ENCODE measurements around the gene AQP3.

Gene AQP3

GRCh38 chr9:33434317-33435105 lies 12.9 kb downstream of the AQP3 start:
- H3K9me3 ChIP-seq (ENCODE audit: insufficient read depth, low read length, severe bottlenecking): no peaks in the 10 kb centered on the region
- H3K9ac ChIP-seq (ENCODE audit: low read depth, low read length): no peak overlapping the region
- H3K27ac ChIP-seq (ENCODE audit: low read length): no peak overlapping the region
- no peaks in the 10 kb centered on the region for H3K79me2 ChIP-seq (ENCODE audit: insufficient read depth, low read length)
- H3K27me3 ChIP-seq (ENCODE audit: insufficient read depth, low read length, poor library complexity): no peaks in the 10 kb centered on the region
- H3K4me1 ChIP-seq (ENCODE audit: insufficient read depth, low read length): no peaks in the 10 kb centered on the region
- no peak overlapping the region for H2AFZ ChIP-seq (ENCODE audit: low read depth, low read length)
- TF ChIP-seq EZH2 (IDR thresholded peaks at IDR 0.05; ENCODE audit: borderline replicate concordance, low read depth, low read length, severe bottlenecking) (no peak), CTCF (IDR thresholded peaks at IDR 0.05; ENCODE audit: borderline replicate concordance, extremely low read depth, low read length, poor library complexity, severe bottlenecking) (no peak)
- DNase-seq (no peak), ATAC-seq (ENCODE audit: insufficient read depth, low read depth) (no peak)
- no peak overlapping the region for H3K4me3 ChIP-seq (ENCODE audit: low read depth in 1 of 2, low read length in 2 of 2)
- no peaks in the 10 kb centered on the region for H3K36me3 ChIP-seq (ENCODE audit: insufficient read depth, low read length)
- H4K20me1 ChIP-seq (ENCODE audit: insufficient read depth, low read length): no peaks in the 10 kb centered on the region
- no peak overlapping the region for H3K4me2 ChIP-seq (ENCODE audit: insufficient read depth, low read length)

DNA sequence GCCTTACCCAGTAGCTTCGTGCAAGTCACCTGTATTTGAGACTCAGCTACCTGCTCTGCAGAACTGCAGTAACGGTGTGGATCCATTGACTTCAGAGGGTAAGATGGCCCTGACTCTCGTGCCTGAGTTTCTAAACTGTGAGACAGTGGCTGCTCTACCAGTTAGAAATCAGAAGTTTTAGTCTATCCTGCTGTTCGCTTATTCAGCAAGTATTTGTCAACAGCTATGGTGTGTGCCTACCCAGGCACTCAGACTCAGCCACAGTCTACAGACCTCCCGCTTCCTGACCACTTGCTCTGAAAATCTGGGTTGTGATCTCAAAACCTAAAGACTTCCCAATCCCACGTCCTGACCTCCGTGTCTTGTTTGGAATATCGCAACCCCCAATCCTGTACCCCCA lies 13.5 kb downstream of the AQP3 start:
- Histone ChIP-seq H3K9ac (ENCODE audit: low read depth, low read length) (no peak overlapping the region), H3K4me1 (ENCODE audit: insufficient read depth, low read length) (no peaks in the 10 kb centered on the region), H4K20me1 (ENCODE audit: insufficient read depth, low read length) (no peaks in the 10 kb centered on the region), H3K79me2 (ENCODE audit: insufficient read depth, low read length) (no peaks in the 10 kb centered on the region), H3K36me3 (ENCODE audit: insufficient read depth, low read length) (no peaks in the 10 kb centered on the region), H3K4me3 (ENCODE audit: low read depth in 1 of 2, low read length in 2 of 2) (no peak overlapping the region), H3K27ac (ENCODE audit: low read length) (no peak overlapping the region), H3K4me2 (ENCODE audit: insufficient read depth, low read length) (no peak overlapping the region), H3K9me3 (ENCODE audit: insufficient read depth, low read length, severe bottlenecking) (no peaks in the 10 kb centered on the region), H3K27me3 (ENCODE audit: insufficient read depth, low read length, poor library complexity) (no peaks in the 10 kb centered on the region), H2AFZ (ENCODE audit: low read depth, low read length) (no peak overlapping the region)
- DNase-seq (no peak), ATAC-seq (ENCODE audit: insufficient read depth, low read depth) (no peak)
- TF ChIP-seq CTCF (IDR thresholded peaks at IDR 0.05; ENCODE audit: borderline replicate concordance, extremely low read depth, low read length, poor library complexity, severe bottlenecking): no peak
- no peak for TF ChIP-seq EZH2 (IDR thresholded peaks at IDR 0.05; ENCODE audit: borderline replicate concordance, low read depth, low read length, severe bottlenecking)

DNA sequence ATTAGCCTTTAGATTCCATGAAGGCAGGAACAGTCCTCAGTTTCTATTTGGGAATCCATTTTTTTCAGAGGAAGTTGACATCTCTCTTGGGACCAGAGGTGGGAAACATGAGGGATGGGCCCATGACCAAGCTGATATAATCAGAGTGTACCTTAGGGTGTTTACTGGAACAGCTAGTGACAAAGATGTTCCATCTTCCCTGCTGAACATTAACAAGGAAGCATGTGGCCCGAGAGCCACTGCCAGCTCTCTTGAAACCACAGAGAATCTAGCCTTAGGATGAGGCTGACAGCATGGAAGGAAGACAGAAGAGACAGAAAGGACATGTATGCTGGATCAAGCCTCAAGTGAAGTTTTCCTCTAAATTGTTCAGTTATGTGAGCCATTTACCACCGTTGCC lies 16.0 kb downstream of the AQP3 start:
- Histone ChIP-seq H2AFZ (ENCODE audit: low read depth, low read length) (no peak overlapping the region), H3K36me3 (ENCODE audit: insufficient read depth, low read length) (no peaks in the 10 kb centered on the region), H3K4me1 (ENCODE audit: insufficient read depth, low read length) (no peaks in the 10 kb centered on the region), H4K20me1 (ENCODE audit: insufficient read depth, low read length) (no peaks in the 10 kb centered on the region), H3K79me2 (ENCODE audit: insufficient read depth, low read length) (no peaks in the 10 kb centered on the region), H3K27ac (ENCODE audit: low read length) (no peak overlapping the region), H3K4me2 (ENCODE audit: insufficient read depth, low read length) (no peak overlapping the region), H3K4me3 (ENCODE audit: low read depth in 1 of 2, low read length in 2 of 2) (no peak overlapping the region), H3K9me3 (ENCODE audit: insufficient read depth, low read length, severe bottlenecking) (no peaks in the 10 kb centered on the region), H3K9ac (ENCODE audit: low read depth, low read length) (no peak overlapping the region), H3K27me3 (ENCODE audit: insufficient read depth, low read length, poor library complexity) (no peaks in the 10 kb centered on the region)
- DNase-seq (no peak), ATAC-seq (ENCODE audit: insufficient read depth, low read depth) (no peak)
- TF ChIP-seq EZH2 (IDR thresholded peaks at IDR 0.05; ENCODE audit: borderline replicate concordance, low read depth, low read length, severe bottlenecking): no peak
- no peak for TF ChIP-seq CTCF (IDR thresholded peaks at IDR 0.05; ENCODE audit: borderline replicate concordance, extremely low read depth, low read length, poor library complexity, severe bottlenecking)

All from DND-41 (cell line).